ENCODE results near the gene ABO.
"Not testable (repeated sequence)": the region's sequence is repeated elsewhere in the genome, so short reads cannot be mapped to it uniquely, and the experiment has no call there.

DNA sequence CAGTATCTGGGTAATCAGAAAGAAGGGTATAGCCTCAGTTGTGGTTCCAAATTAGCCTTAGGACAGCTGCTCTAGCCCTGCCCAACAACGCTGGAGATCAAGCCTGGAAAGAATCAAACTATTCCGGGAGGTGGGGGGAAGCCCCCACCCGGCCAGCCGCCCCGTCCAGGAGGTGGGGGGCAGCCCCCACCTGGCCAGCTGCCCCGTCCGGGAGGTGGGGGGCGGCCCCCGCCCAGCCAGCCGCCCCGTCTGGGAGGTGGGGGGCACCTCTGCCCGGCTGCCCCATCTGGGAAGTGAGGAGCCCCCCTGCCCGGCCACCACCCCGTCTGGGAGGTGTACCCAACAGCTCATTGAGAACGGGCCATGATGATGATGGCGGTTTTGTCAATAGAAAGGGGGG, 25.0 kb upstream of the ABO start:
- not testable (repeated sequence) for TF ChIP-seq ETV6, JUN (CRISPR knock-in tag; IDR thresholded peaks at IDR 0.05)
- TF ChIP-seq, protein P1, sequence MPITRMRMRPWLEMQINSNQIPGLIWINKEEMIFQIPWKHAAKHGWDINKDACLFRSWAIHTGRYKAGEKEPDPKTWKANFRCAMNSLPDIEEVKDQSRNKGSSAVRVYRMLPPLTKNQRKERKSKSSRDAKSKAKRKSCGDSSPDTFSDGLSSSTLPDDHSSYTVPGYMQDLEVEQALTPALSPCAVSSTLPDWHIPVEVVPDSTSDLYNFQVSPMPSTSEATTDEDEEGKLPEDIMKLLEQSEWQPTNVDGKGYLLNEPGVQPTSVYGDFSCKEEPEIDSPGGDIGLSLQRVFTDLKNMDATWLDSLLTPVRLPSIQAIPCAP (CRISPR knock-in tag; IDR thresholded peaks at IDR 0.05), result not testable (repeated sequence)

Measured in WTC11 (cell line).